Measurements from ENCODE around the gene KRT34. TPM values are rescaled to one million over a fixed set of nuclear protein-coding genes. Genes with fewer than 3 reads are reported as not detected.
"Not testable (repeated sequence)": the region's sequence is repeated elsewhere in the genome, so short reads cannot be mapped to it uniquely, and the experiment has no call there.

Gene KRT34
- polyA plus RNA-seq (ENCODE audit: insufficient read length) = not detected
- long read RNA-seq, donor 1 = 0 reads
- long read RNA-seq, donor 2 = 0 reads
- long read RNA-seq, donor 3 = 0 reads
- long read RNA-seq, donor 4 = 0 reads
- long read RNA-seq, donor 5 = 0 reads
- long read RNA-seq, donor 6 = 0 reads
- long read RNA-seq, donor 7 = 0 reads
- long read RNA-seq, donor 8 = 0 reads

DNA sequence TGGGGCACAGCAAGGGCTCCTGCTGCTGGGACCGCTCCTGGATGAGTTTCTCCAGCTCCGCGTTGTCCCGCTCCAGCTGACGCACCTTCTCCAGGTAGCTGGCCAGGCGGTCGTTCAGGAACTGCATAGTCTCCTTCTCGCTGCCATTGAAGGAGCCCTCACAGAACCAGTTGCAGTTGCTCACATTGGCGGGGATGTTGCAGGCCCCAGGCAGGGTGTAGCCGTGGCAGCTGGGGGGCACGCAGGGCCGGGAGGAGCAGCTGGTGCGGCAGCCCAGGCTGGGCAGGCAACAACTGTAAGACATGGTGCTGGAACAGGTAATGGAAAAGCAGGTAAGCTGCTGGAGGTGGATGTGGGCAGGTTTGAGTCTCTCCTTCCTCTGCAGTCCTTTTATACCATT is at the start of gene KRT34:
Gene KRT34, minus strand, starts transcription at position 364 of the 400 bp plus-strand sequence. Its CDS starts 60 bp downstream, at position 304.
- not testable (repeated sequence) for DNase-seq

DNA sequence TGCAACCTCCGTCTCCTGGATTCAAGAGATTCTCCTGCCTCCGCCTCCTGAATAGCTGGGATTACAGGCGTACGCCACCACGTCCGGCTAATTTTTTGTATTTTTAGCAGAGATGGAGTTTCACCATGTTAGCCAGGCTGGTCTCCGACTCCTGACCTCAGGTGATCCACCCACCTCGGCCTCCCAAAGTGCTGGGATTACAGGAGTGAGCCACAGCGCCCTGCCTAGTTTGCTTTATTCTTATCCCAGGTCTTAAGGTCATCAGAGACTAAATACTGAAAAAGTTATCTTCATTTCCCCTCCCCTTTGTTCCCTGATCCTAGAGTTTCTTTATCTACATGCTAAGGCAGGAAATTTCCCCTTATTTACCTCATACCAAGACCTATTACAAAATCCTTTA is 48.3 kb upstream of the KRT34 start:
- DNase-seq = not testable (repeated sequence)

DNA sequence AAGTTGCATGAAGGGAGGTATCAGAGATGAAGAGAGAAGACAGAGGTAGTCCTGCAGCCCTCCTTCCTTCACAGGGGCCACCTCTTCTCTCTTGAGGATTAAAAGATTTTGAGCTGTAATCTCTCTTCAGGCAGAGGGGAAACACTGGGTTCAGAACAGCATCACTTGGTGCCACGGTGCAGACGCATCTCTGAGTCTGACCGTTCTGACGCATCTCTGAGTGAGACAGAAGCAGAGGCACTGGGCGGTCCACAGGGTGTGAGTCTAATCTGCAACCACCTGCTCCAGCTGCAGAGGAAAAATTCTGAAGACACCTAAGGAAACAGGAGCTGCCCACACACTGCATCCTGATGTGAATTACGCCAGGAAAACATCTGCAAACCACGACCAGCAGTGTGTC is 47.6 kb upstream of the KRT34 start:
- no peak for DNase-seq

DNA sequence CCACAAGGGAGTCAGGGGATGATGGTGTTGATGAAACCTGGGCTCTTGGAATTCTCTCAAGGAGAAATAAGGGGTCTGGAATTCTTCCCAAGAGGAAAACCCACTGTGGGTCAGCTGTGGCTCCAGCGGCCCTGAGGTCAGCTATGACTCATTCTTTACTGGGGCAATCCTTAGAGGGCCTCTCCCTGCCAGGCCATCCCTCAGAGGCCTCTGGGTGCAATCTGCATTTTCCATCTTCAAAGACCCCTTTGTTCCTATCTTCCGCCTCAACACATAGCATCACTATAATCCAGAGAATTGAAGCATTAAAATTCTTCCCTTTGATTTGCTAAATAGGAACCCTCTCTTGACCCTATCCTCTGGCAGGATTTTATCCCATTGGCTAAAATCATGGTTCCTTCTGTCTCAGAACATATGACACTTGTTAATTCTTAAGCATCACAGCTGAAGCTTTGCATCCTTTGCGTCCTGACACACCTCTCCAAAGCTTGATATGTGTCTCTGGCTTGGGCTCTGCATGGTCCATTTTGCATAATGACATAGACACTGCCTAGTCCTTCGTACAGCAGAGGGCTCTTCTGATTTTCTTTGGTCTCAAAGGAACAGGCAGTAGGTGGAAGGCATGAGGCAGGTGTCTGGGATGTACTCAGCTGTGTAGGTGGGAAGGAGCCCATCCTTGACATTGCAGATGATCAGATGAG is 46.6 kb upstream of the KRT34 start:
- DNase-seq = no peak

DNA sequence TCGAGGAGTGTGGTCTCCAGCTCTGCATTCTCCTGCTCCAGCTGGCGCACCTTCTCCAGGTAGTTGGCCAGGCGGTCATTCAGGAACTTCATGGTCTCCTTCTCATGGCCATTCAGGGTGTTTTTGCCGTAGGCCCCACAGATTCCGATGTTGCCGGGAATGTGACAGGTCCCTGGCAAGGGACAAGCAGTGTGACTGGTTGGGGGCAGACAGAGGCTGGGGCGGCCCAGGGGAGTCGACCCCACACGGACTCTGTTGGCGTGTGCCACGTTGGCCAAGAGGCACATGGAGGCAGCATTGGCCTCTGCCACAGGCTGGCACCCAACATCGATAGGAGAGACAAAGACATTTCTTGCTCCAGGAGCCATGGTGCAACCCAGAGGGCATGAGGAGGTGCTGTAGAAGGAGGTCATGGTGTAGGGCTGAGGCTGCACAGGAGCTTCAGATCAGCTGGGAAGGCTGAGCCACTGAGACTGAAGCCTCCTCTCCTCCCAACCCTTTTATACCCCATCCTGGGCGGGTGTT is 42.1 kb upstream of the KRT34 start, which contains the start of gene KRT37:
Gene KRT37, minus strand, starts transcription at position 475 of the 525 bp plus-strand sequence. Its CDS starts 62 bp downstream, at position 413.
- no peak for DNase-seq

DNA sequence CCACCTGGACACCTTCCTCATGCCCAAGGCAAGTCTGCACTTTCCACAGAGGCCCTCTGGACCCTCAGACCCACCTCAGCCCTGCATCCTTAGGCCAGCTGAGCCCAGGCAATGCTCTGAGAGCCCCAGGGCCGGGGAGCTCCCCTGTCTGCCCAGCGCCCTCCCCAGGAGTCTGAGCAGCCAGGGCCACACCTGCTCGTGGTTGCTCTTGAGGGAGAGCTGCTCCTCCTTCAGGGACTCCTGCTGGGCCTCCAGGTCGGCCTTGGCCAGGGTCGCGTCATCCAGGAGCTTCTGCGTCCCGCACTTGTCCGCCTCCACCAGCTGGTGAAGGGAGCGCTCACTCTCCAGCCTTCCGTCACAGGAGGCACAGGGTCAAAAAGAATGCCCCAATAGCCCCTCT is 40.5 kb upstream of the KRT34 start:
- not testable (repeated sequence) for DNase-seq

DNA sequence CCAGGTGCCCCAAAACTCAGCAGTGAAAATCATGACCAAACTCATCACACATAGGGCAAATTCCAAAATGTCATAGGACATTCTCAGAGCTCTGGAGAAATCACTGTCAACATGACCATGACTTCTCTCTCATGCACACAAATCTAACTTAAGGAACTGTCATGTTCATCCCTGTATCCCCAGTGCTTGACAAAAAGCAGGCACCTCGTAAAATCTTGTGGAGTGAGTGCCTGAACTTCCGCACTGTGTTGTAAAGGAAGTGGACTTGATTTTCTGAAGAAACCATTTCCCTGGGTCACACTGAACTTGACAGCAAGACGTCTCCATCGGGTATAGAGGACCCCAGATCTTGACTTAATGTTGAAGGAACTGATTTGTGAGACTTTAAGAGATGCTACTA is 39.5 kb upstream of the KRT34 start:
- DNase-seq = no peak

DNA sequence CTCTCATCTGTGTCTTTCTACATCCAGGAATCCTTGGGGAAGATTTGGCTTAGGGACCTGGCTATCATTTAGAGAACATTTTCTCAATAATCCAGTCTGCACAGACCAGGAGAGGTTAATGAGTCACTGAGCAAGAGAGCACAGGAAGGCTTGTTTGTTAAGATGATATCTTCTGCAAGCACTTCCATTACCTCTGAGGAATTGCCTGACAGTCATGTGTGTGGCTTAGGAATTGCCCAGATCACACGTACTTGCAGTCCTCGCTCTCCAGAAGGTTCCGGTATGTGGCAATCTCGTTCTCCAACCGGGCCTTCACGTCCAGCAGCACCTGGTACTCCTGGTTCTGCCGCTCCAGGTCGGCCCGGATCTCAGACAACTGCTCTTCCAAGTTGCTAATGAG is 39.0 kb upstream of the KRT34 start:
- no peak for DNase-seq

DNA sequence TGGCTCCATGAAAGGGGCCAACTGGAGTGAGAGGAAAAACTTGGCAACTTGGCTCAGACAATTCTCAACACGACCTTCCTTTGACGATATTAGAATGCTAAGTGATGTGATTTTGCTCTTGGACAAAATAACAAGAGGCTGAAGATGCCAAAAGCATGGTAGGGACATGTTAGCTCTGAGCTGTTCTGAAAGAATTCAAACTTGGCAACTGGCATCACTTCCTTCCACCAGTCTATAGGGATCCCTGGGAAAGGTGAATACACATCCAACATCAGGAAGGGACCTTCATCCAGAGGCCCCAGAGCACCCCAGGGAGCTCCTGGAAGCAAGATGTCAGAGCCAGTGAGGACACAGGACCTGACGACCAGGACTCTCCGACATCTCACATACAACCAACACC is 38.0 kb upstream of the KRT34 start:
- DNase-seq = no peak

DNA sequence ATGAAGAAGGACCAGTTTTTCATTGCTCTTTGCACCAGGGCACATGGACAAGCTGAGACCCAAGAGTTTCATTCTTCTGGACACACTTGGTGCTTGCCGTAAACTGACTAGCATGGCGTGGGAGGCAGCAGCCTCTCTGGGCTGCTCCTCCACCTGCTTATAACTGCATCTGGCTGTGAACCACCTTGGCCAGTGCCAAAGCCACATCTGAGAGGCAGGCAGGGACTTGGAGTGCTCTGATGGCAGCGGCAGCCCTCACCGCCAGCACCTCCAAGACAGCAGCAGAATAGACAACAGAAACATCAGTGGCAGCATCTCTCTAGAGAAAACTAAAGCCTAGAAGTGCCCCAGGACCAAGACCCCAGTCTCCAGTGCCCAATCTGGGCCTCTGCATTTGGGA is 37.6 kb upstream of the KRT34 start:
- no peak for DNase-seq

DNA sequence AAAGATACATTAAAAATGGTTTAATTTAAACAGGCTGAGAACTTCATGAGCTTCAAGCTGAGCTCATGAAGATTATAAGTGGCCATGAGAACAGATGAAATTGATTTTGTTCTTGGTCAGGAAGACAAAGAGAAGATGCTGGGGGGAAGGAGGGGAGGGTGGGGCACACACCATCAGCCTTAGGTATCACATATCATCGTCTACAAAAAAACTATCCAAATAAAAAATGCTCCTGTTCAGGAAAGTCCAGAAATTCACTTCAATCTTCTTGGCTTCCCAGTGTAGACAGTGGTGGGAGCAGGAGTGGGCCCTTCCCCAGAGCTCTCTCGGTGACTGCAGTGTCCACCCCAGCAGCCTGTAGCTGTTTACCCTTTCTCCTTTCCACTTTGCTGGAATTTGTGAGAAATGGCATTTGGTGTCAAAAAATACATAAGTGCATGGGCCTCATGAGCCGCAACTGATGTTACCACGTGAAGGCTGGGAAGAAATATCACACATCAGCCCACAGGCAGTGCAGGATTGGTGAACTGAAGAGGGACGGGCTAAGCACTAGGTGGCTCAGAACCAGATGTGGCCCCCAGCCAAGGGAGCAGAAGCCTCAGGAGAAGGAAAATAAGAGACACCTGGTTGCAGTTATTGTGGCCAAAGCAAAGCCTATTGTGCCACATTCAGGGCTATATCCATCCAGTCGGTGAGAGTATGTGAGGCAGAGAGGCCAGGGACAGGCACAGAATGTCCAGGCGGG is 36.2 kb upstream of the KRT34 start:
- DNase-seq = no peak

DNA sequence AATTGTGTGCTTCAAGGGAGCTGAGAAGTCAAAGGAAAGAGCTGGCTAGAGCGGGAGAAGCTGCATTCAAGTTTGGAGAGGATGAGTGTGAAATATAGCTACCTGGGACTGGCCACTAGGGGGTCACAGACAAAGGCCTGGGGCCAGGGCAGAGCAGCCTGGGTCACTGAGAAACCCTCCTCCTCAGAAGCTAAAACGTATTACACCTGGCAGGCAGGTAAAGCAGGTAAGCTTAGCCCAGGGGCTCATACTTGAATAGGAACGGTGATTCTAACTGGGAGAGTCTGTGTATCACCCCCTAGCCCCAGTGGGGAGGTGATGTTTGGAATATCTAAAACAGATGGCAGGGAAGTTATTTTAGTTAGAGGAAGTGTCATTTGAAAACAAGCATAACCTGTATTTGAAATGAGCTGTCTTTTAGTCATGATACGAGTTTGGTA is 35.5 kb upstream of the KRT34 start:
- no peak for DNase-seq

DNA sequence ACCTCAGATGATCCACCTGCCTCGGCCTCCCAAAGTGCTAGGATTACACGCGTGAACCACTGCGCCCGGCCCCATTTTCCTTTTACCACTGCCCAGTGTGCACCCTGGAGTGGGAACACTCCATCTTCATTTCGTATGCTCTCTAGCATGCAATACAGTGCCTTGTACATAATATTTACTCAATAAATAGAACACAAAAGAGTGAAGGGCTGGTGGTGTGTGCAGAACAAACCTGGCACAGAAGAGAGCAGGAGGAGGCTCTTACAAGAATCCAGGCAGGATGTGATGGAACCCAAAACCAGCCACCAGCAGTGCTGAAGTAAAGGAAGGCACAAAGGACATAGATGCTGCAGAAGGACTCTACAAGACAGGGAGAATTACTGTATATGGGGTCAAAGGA is 35.0 kb upstream of the KRT34 start:
- DNase-seq = no peak

DNA sequence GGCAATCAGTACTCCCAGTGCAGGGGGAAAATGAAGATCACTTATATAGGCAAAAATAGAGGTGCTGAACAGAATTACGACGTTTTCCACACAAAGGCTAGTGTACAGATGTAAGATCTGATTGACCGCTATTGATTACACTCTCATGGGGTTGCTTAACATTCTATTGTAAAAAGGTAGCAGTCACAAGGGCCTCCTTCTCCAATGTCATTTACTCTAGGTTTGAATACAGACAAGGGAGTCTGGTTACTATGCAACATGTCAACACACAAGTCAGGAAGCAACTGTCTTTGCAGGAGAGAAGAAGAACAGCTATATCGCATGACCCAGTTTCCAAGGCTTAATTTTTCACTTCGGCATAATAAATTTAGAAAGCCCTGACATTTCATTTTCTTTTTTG is 34.4 kb upstream of the KRT34 start:
- DNase-seq = no peak

DNA sequence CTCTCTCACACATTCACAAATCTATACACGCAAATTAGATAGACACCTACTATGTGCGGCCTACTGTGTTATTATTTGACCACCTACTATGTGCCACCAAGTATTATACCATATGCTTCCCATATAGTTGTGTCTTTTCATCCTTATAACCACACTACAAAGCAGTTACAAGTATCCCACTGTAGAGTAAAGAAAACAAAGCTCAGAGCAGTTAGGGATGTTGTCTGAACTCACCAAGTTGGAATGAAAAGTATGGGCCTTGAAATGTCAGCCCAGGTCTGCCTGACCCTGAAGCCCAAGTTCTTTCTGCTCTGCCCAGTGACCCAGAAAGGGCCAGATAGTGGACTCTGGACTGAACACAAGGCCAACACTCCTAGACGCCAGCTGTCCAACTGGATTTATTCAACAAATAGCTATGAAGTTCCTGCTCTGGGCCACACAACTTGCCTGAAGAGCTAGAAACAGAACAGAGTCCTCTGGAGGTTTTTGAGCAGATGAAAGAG is 33.8 kb upstream of the KRT34 start:
- no peak for DNase-seq

DNA sequence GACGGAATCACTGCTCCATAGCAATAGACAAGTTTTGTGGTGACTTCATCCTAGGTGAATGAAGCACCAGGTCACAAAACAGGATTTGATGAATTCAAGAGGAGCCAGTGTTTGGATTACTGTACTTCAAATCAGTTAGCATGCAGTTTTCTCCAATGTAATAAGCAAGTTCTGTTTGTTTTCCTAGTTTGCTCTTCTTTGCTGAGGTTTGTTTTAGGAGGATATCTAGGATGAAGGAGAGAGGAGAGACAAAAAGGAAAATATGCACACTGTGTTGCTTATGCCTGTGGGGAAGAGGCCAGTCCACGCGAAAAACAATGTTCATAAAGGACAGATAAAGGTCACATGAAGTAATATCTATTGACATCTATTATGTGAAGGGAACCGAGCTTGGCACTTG is 33.3 kb upstream of the KRT34 start:
- DNase-seq = no peak

DNA sequence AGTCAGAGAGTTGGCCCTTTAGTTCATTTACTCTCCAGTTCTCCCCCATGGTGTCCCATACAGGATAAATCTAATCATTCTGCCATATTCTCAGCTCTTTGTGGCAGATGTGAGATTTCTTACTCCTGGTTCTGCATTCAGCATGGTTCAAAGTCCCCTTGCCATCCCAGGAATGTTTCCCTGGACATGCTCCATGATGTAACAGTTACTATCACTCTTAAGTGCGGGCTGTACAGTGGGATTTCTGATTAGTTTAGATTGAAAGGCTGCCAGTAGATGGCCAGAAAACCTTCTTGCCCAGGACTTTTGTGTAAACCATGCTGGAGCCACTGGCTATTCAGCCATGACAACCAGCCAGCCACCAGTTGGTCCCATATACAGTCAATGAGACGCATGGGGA is 31.9 kb upstream of the KRT34 start:
- DNase-seq = no peak

DNA sequence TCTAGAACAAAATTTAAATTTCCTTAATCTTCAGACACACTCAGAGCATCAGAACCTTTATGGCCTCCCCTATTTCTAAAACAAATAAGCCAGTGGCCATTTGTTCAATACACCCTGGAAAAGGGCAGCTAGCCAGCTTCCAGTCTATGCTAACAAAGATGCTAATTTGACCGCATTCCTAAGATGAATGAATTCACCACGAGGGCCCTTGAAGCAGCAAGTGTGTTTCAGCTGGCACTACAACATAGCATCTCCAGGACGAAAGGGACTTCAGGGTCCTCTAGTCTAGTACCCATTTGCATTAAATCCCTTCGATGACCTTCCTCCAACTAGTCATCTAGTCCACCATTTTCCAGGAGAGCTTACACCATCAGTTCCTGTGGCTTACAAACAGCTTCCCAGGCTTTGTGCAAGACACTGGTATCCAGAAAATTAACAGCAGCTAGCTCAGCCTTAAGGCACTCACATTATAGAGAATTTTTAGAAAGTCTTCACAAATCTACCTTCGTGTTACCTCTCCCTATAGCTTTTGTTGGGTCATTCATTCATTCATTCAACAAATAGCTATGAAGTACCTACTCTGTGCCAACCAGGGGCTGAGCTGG is 31.3 kb upstream of the KRT34 start:
- DNase-seq = no peak

DNA sequence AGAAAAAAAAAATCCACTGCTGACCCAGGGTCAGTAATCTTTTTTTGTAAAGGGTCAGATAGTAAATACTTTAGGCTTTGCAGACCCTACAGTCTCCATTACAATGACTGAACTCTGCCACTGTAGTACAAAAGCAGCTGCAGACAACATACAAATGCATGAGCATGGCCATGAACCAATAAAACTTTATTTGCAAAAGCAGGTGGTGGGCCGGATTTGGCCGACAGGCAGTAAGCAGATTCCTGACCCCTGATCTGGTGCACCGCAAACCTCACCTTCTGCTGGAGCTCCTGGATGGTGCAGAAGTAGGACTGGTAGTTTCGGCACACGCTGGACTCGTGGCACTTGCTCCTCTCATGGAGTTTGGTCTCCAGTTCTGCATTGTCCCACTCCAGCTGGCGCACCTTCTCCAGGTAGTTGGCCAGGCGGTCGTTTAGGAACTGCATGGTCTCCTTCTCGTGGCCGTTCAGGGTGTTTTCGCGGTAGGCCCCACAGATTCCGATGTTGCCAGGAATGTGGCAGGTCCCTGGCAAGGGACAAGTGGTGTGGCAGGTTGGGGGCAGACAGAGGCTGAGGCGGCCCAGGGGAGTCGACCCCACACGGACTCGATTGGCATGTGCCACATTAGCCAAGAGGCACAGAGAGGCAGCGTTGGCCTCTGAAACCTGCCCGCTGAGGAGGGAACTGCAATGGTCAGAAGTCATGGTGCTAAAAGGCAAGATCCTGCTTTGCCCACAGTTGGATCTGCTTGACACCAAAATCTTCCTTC is 29.1 kb upstream of the KRT34 start:
- DNase-seq = no peak

DNA sequence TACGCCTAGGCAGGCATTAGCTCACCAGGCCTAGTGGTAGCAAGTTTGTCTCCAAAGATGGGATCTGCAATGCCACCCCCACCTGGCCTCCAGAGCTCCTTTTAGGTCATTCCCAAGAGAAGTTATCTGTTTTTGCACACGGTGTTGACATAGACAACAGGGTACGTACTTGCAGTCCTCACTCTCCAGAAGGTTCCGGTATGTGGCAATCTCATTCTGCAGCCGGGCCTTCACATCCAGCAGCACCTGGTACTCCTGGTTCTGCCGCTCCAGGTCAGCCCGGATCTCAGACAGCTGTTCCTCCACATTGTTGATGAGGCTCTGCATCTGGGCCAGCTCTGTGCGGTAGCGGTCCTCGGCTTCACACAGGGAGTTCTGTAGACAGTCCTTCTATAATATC is 25.1 kb upstream of the KRT34 start:
- DNase-seq = no peak

DNA sequence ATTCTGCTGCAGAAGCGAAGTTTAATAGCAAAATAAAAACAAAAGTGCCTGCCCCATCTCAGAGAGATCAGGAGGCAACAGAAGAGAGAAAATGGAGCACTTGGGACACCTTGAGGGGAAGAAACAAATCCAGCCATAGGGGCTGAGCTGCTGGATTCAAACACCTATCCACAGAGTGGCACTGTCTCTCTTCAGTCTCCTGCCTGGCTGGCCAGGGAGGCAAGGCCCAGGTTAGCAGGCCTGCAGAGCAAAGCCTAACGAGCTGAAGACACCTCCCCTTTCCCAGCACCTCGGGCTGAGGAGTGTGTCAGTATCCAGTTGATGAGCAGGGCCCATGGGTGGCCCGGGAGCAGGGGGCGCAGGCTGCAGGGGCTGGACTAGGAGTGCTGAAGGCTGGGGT is 24.1 kb upstream of the KRT34 start:
- no peak for DNase-seq
